A172 (cell line): ENCODE results near the gene NKD1. TPM values are rescaled to one million over a fixed set of nuclear protein-coding genes. Genes with fewer than 3 reads are reported as not detected.
"Not testable (repeated sequence)": the region's sequence is repeated elsewhere in the genome, so short reads cannot be mapped to it uniquely, and the experiment has no call there.

ENCODE experiments used
- DNase-seq: peaks from one replicate; pipeline ENCODE4 v3.0.0-alpha.2; 2015; ENCODE audit warnings: low spot score
- total RNA-seq: library from RNA; depleted of rRNA; stranded (reverse); fragments of >200 nt; shearing (Covaris generic); gene quantifications from 2 replicates; pipeline ENCODE4 v1.2.3, GENCODE V29; 2014

NKD1 gene
- total RNA-seq, 1 experiment from 2014 or later = 0.10 TPM

DNA sequence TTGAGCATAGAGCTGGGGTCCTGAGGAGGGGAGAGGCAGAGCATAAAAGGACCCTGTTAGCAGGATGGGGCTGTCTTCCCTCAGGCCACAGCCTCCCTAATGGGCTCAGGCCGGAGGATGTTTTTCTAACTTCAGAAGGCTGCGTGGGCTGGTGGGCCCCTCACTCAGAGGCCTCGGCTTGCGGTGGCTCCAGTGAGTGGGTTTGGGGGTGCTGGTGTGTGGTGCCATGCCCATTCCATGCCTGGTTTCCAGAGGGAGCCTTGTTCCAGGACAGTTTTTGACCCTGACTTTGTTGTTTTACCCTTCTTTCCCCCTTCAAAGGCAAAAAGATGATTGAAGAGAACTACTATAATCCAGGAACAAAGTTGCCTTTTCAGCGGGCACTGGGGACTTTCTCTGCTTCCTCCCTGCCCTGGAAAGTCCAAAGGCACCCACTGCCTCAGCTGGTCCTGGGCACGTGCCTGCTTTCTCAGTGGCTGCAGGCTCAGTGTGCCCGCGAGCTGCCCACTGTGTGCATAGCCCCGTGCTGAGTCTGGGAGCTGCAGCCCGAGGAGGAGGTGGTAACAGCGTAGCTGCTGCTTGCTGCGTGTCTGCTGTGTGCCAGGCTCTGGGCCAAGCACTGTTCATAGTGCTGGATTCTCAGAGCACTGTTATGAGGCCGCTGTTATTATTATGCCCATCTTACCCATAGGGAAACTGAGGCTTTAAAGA is 11.8 kb downstream of the NKD1 start:
- no peak for DNase-seq

DNA sequence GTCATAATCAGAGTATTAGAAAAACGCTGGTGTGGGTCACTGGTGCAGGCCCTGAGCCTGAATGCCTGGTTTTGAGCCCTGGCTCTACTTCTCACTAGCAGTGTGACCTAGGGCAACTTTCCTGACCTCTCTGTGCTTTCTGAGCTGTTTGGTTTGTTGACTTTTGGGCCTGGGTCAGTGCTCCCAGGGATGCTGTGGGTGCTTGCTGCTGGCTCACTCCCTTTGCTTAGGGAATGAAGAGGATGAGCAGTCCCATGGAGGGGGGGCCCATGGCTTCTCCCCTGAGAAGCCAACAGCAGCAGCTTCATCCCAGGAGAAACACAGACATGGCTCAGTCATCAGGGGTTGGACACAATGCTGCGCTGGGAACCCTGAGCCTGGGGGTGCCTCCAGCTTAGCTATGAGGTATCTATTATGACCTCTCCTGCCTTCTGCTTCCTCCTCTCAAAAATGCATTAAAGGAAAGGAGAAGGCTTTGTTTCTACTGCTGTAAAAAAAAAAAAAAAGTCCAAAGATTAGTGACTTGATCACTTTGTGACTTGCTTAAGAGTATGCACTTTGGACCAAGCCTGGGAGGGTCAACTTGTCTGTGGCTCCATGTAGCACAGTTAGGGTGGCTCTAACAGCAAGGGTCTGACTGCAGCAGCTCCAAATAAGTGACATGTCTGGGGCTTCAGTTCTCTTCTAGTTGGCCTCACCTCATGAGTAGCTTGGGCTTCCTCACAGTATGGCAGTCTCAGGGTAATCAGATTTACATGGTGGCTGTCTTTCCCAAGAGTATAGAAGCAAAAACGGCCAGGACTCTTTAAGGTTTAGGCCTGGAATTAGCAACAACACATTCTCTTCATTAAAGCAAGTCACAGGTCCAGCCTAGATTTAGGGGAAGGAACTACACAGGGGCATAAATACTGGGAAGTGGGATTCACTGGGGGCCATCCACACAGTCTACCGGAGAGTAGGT is 13.0 kb downstream of the NKD1 start:
- DNase-seq = no peak

DNA sequence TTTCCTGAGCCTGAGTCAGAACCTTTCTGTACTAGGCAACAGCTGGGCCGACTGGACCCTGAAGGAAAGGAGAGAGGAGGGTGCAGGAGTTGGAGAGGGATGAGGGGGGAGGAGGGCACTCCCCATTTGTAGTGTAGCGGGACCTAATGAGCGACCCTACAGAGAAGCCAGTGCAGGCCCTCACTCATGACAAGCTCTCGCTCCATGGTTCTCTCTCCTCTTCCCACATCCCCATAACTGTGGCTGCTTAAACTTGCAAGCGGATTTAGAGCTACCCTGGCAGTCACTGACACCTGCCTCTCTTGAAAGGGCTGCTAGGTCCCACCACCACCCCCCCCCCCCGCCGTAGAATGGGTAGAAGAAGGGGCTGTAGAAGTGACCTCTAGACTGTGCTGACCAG is 14.5 kb downstream of the NKD1 start:
- DNase-seq = no peak

DNA sequence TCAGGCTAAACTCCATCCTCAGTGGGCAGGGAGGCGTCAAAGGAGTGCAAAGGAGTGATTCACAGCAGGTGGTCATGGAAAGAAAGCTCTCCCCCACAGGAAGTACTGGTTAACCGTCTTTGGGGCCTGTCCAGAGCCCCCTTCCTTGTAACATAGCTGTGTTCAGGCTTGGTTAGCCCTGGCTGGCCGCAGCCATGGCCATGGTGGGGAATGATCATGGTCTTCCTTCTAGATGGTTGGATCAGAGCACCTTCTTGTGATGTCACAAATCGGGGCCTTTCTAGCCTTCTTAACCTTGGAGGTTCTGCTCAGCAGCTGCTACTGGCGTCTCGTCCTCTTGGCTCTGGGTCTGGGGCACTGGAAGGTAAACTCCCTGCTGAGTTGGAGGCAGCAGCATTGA is 15.8 kb downstream of the NKD1 start:
- no peak for DNase-seq

DNA sequence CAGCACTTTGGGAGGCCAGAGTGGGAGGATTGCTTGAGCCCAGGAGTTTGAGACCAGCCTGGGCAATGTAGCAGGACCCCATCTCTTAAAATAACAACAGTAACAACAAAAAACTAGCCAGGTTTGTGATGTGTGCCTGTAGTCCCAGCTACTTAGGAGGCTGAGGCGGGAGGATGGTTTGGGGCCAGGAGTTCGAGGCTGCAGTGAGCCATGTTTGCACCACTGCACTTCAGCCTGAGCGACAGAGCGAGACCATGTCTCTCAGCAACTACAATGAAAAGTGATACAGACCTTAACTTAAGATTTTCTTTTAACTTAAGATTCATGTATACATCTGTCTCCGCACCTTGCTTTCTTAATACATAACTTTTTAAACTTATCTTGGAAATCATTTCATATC is 17.2 kb downstream of the NKD1 start:
- no peak for DNase-seq

DNA sequence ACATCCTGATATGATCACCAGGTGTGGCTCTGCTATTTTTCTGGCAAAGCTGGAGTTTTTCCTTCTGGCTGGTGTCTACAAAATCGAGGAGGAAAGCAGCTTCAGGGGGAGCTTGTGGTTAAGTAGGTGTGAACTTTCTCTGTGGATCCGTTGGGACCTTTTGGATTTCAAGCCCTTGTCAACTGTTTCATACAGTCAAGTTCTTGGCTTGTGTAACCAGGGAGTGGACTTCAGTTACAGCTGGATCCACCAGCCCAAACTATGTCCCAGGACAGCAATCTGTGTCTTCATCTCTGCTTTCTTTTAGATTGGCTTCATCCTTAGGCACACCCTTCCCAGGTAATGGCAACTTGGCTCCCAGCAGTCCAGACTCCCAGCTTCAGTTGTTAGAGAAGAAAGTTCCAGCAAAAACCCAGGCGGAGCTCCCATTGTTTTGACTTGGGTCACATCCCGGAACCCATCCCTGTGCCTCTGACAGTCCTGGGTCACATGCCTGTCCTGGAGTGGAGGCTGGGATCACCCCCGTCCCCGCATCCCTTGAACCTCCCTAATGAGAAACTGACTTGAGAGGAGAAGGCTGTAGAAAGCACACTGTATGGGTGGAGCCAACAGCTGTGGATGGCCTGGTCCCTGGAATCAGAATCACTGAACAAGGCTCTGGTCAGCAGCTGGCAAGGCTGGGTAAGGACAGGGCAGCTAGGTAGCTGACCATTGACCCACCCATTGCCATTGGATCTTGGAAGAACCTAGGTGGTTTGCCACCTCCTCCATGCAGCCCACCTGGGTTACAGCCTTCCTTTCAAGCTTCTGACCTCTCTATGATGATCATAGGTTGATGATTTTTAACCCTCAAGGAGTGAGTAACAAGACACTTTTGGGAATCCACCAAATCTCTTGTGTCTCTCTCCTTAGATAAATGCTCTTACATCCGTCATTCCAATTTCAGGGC is 18.1 kb downstream of the NKD1 start:
- DNase-seq = no peak

DNA sequence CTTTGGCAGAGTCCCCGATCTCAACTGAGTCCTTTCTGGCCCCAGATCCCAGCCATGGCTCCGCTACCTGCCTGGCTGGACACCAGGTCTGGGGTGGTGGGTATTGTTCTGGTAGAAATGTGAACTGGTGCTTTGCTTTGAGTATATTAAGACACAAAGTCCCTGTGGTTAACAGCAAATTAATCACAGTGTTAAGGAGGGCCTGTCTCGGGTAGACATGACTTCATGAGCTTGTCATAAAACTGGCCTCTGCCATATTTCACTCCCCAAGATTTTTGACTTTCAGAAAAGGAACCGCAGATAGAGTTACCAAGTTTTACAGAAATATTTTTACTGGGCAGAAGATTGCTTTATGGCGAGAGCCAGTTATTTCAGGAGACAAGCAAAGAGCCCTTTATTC is 19.5 kb downstream of the NKD1 start:
- no peak for DNase-seq

DNA sequence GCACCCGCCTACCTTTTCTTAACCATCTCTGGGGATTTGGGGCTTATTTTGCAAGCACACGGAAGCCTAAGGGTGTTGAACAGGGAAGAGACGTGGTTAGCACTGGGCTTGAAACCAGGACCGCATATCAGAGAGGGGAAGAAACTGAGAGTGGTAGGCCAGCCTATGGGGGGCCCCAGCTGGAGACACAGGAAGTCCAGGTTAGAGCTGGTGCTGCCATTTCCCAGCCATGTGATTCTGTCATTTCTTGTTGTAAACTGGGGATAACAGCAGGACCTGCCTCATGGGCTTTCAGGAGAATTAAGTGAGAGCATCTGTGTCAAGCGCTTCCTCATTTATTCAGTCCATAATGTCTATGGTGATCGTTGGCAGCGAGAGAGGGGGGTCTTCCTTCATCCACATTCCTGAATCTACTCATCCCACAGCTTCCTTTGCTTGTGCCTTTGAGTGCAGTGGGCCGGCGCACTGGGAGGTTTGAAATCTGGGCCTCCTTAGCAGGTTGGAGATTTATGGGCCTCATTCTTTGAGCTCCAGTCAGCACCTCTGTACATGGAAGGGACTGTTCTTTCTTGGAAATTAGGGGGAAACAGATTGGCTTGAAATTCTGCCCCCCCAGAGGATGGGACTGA is 20.1 kb downstream of the NKD1 start:
- no peak for DNase-seq

DNA sequence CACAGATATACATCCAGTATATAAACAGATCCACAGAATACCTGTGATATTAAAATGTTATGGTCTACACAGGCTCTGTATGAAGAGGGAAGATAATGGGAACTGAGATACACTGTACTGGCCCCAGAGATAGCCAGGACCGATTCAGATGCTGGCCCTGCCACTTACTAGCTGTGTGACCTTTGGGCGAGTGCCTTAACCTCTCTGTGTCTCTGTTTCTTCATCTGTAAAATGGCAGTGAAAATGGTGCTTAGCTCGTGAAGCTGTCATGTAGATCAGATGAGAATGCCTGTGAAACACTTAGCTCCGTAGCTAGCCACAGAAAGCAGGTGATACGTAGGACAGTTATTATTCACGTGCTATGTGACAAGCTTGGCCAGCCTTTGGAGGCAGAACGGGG is 22.2 kb downstream of the NKD1 start:
- no peak for DNase-seq

DNA sequence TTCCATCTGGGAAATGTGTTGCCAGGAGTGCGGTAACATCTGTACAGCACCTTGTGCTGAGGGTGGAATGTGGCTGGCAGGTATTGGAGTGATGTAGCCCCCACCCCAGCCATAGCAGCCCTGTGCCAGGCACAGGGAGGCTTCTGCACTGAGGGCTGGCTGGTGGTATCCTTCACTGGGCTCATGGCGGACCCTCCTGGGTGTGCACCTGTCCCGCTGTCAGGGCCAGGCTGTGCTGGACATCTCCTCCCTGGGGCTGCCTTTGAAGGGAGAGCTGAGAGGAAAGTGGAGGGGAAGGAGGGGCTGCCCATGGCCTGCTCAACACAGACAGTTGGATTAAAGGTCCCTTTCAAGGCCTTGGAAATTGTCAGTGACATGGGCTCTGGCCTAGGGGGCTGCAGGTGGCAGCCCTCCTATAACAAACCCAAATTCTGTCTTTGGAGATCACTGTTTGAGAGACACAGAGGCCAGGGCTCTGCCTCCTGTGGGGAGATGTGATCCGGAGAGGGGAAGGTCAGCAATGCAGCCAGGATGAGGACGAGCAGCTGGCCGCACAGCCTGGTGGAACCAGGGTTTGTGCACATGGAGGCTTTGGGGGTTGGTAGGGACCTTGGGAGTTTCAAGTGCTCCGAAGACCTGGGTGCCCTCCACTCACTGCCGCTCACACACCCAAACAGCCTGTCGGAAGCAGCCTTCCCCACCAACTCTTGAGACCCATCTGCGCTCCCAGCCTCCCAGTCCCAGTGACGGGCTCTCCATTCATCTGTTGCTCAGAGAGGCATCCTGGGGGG is 22.8 kb downstream of the NKD1 start:
- no peak for DNase-seq

DNA sequence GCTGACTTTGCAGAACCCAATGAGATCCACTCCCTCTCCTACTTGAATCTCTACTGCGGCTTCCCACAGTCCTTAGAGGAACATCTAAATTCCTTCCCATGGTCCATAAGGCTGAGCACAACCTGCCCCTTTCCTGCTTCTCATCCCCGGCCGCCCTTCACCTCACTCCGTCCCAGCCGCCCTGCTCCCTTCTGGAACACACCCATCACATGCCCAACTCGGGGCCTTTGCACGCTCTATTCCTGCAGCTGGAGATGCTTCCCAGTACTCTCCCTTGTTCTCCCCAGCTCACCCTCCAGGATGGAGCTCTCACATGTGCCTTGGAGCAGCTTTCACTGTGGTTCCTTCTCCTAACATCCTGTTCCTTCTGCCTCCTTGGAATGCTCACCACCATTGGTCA is 23.6 kb downstream of the NKD1 start:
- no peak for DNase-seq

DNA sequence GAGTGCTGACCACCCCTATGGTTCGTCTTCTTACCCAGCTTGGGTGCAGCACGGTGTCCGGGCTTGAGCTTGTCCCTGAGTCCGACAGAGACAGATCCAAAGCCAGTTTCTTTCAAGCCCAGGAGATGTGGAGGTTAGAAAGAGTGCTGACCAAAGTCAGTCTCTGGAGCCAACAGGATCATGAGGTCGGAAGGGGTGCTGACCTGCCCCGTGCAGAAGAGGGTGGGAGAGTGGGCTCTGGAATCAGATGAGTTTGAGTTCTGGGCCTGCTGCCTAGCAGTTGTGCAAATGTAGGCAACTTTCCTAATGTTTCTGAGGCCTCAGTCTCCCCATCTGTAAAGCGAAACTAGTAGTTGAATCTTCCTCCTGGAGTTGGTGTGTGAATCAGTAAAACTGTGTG is 24.5 kb downstream of the NKD1 start:
- no peak for DNase-seq

DNA sequence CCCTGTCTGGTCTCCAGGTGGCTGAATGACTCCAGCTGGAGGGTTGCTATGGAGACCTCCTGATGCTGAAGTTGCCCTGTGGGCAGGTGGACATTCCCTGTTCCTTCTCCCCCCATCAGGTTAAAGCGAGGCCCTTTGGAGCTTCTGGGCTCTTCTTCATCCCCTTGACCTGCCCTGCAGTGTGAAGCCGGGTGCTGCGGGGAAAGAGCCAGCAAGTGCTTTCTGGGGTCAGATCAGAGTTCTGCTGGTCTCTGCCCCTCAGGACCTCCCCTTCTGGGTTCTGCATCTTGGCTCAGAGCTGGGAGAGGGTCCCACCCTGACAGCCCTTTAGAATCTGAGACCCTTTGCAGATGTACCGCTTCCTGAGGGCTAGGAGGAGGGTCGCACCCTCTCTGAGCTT is 25.1 kb downstream of the NKD1 start:
- no peak for DNase-seq

DNA sequence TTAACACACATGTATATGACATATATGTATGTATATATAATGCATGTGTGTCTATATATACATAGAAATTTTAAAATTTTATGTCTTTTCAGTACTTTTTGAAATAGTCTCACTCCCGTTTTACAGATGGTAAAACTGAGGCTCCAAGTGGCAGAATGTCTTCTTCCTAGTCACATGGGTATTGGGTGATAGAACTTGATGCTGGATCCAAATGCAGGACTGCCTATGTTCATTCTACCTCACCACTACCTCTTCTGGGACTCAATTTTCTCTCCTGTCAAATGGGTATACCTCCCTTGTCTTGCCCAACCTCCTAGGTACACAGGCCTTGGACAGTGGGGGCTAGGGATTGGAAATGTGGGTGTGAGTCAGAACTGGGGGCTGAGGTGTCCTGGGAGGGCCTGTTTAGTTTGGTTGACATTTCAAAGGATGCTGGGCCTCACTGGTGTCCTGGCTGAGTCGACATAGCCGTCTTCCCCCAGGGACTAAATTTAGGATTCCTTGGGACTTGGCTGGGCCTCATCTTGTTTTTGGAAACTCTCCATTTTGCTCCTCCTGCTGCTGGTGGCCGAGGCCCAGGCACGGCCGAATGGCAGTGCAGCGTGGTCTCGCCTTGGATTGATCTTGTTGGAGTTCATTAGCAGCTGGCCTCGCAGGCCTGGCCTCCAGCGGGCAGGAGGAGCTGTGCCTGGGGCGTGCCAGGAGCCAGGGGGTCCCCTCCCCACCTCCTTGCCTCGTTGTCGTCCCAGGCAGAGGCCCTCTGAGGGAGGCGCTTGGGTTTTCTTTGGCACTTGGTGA is 25.9 kb downstream of the NKD1 start:
- DNase-seq = no peak

DNA sequence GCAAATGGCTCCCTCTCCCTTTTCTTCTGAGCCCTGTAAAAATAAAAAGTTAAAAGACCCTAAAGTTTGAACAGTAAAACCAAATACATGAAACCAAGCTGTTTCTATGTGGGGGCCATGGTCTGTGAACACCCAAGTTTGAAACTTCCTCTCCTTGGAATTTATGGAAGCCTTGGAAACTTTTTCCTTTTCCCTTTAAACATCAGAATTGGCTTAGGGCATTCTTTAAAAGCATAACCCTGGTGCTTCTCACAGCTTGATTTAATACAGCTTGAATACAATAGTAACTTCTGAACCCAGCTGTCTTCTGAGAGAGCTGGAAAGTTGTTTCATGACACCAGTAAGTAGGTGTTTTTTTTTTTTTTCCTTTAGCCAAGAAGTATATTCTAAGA is 26.5 kb downstream of the NKD1 start:
- DNase-seq = no peak

DNA sequence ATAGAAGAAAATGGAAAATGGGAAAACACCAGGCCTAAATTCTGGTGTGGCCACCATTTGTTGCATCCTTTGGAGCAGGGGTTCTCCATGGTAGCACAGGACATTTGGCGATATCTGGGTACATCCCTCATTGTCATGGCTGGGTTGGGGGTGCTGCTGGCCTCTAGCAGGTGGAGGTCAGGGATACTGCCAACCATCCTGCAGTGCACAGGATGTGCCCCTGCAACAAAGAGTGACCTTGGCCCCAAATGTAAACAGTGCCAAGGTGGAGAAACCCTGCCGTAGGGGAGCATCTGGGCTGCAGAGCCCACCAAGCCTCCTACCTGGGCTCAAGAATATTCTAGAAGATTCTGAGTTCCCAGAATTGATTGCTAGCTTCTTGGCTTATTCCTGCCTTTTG is 27.5 kb downstream of the NKD1 start:
- no peak for DNase-seq

DNA sequence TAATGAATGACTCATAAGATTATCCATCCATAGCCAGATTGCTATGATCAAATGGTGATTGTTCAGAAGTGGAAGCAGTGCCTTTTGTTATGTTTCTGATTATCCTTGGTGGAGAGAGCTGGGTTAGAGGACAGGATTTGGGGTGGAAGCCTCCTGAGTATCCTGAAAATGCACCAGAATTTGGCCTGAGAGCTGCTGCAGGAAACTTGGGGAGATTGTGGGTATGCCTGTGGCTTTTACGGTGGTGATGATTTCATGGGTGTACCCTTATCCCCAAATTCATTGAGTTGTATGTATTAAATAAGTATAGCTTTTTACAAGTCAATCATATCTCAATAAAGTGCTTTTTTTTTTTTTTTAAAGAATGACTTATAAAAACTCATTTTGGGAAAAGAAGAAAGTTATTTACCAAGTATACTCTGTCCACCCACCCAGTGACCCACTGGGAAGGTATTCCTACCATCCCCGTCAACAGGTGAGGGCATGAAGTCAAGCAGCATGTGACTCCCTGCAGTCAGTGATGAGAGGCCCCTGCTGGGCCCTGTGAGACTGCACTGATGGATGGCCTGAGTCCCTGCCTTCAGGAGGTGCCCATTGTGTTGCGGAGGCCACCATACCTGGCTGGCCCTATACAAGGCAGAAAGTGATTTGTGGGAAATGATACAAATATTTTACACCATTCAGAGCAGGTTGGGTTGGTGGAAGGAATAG is 28.4 kb downstream of the NKD1 start:
- DNase-seq = no peak

DNA sequence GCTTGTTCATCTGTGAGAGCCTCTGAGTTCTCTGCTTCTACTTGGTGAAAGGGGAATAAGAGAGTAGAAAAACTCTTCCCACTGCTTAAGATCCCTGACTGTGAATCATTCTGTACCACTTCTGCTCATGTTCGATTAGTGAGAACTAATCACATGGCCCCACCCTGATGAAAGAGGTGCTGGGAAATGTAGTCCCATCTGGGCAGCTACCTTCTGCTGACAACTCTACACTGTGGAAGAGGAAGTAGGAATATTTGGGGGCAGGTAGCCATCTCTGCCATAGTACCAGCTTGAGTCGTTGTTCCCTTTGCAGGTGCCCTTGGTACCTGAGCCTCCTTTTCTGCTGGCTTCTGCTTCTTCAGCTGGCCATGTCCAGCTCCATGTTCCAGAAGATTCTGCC is 29.9 kb downstream of the NKD1 start:
- no peak for DNase-seq

DNA sequence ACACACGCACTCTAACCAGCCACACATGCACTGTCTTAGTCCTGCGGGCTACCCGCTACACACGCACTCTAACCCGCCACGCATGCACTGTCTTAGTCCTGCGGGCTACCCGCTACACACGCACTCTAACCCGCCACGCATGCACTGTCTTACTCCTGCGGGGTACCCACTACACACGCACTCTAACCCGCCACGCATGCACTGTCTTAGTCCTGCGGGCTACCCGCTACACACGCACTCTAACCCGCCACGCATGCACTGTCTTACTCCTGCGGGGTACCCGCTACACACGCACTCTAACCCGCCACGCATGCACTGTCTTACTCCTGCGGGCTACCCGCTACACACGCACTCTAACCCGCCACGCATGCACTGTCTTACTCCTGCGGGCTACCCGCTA is 31.2 kb downstream of the NKD1 start:
- not testable (repeated sequence) for DNase-seq
